ENCODE measurements around the gene TMEM178A.

The TMEM178A gene

DNA sequence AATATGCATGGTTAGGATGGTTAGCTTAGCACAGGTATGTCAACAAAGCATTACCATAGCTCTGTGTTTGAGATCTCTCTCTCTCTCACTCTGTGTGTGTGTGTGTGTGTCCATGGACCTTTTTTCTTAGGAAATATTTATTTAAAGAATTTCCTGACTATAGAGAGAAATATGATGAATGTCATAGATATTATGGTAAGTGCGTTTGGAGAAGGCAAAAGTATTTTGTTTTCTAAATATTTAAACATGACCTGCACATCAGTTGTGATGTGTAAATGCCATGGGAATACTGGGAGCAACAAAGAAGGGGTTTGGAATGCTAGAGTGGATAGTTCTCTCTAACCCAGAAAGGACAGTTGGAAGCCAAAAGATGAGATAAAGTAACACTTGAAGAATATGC is 3.9 kb upstream of the TMEM178A start:
- no peak for ATAC-seq
- peaks cover 22% of the 10 kb centered on the region for H3K27me3 Mint-ChIP-seq
- H3K9me3 Mint-ChIP-seq = no peaks in the 10 kb centered on the region

DNA sequence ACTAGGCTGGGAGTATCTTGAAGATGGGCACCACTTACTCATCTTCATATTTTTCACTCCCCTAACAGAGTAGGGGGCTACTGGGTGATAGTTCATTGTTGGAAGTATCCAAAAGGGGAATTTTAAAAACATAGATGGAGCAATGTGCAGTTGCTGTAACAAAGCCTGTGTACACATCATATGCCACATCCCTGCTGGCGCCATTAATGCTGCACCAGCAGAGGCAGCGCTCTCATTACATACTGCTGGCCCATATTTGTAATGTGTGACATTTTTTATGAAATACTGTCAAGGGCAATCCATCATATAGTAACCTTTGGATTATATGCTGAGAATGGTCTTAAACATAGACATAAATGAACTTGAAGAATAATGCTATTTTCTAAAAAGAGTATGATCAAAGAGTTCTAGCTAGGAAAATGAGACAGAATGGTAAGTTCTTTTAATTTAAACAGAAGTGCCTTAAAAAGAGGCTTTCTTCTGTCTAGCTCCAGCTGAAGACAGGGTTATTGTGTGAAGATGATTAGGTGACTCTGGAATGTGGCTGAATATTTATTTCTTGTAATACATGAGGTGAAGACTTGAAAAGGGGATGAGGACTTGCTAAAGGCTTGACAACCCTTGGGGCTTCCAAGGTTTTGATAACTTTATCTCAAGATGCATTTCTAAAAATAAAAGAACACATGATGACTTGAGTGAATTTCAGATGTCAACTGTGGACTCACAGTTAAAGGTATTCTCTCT is 2.4 kb upstream of the TMEM178A start:
- H3K9me3 Mint-ChIP-seq = no peaks in the 10 kb centered on the region
- no peaks in the 10 kb centered on the region for H3K36me3 Mint-ChIP-seq
- no peak for ATAC-seq
- no peak overlapping the region for H3K27ac Mint-ChIP-seq
- peaks cover 38% of the 10 kb centered on the region for H3K27me3 Mint-ChIP-seq
- no peak overlapping the region for H3K4me3 Mint-ChIP-seq
- peaks cover 21% of the 10 kb centered on the region for H3K4me1 Mint-ChIP-seq

More for the DNA sequence above, 3.9 kb upstream of the TMEM178A start:
- Mint-ChIP-seq H3K4me3 (no peak overlapping the region), H3K27ac (no peak overlapping the region), H3K36me3 (no peaks in the 10 kb centered on the region), H3K4me1 (peaks cover 16% of the 10 kb centered on the region)

DNA sequence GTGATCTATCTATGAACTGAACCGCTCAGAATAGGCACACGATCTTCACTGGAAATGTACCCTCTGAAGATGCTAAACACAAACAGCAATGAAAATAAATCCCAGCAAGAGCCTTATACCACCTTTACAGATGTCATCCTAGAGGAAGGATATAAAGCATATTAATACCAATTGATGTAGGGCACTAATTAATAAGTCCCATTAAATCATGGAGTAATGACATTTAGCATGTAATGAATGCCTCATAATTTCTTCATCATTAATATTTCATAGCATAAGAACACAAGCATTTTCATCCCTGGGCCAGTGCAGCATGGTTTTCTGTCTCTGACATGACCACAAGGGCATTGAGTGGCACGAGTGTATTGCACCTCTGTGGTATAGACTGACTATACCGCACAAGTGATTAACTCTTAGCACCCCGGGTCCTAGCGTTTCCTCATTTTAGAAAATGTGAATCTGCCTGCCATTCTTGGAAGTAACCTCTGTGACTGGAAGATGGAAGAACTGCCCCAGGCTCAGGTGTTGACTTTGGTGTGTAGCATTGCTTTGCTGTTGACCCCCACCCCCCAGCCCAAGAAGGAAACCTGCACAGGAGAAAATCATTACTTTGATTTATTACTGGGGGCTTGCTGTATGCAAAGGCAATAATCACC is 1.4 kb upstream of the TMEM178A start:
- Mint-ChIP-seq H3K4me1 (peaks cover 21% of the 10 kb centered on the region), H3K27me3 (peaks cover 48% of the 10 kb centered on the region), H3K4me3 (no peak overlapping the region), H3K27ac (no peak overlapping the region), H3K9me3 (no peaks in the 10 kb centered on the region), H3K36me3 (no peaks in the 10 kb centered on the region)
- ATAC-seq = no peak

DNA sequence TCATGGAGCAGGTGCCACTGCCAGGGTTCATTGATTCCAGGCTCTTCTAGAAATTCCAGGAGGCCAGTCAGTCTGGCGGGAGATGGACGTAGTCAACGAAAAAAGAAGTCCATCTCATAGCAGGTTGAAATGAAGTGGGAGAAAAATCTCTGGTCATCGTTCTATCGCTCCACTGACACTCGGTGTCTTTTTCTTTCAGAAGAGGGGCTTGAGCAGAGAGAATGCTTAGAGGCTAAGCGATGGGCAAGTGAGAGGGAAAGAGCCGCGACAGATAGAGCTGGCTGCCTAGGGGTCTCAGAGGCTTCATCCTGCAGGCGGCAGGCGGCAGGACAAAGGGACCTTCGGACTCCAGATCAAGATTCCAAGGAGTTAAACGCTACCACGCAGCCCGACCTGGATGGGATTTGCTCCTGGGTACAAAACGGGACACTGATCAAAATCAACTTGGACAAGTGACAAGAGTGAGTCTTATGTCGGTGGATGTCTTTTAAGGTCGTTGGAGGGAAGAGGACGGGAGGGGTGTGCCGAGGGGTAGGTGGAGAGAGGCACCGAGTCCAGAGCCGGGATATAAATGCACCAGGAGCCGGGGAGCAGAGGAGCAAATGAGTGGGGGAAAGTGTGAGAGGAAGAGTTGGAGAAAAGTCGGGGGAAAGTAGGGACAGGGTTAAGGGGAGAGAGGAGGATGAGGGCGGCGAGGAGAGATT is 677 bp upstream of the TMEM178A start:
- no peak overlapping the region for H3K27ac Mint-ChIP-seq
- no peaks in the 10 kb centered on the region for H3K9me3 Mint-ChIP-seq
- peaks cover 54% of the 10 kb centered on the region for H3K27me3 Mint-ChIP-seq
- ATAC-seq = no peak
- peak overlapping the region; percentile 67 for H3K4me3 Mint-ChIP-seq
- H3K36me3 Mint-ChIP-seq = no peaks in the 10 kb centered on the region
- H3K4me1 Mint-ChIP-seq = peaks cover 21% of the 10 kb centered on the region

DNA sequence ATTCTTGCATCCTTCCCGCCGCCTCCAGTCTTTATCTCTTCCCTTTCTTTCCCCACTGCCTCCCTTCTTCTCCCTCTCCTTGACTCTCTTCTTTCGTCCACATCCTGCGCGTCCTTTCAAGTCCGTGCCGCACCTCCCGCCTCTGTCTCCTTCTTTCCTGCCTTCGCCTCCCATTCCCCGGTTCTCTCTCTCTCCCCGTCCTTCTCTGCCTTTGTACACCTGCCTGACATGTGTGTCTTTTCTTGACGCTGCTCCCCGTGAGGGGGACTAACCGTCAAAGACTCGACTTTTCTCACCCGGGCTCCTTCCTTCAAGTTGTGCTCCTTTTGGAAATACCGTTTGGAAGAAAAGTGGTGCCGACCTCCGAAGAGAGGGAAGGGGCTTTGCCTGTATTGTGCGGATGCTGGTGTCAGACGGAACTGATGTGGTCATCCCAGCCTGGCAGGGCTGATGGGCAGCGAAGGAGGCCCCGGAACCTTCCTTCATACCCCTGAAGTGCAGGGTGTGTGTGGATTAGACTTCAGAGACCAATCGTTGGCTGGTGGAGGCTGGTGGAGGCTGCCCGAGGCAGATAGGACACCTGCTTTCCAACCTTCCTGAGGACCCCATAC is 879 bp downstream of the TMEM178A start:
- Mint-ChIP-seq H3K9me3 (no peaks in the 10 kb centered on the region), H3K27me3 (peaks cover 62% of the 10 kb centered on the region), H3K4me1 (peaks cover 21% of the 10 kb centered on the region), H3K36me3 (no peaks in the 10 kb centered on the region), H3K4me3 (peak overlapping the region; percentile 76), H3K27ac (no peak overlapping the region)
- ATAC-seq = no peak

DNA sequence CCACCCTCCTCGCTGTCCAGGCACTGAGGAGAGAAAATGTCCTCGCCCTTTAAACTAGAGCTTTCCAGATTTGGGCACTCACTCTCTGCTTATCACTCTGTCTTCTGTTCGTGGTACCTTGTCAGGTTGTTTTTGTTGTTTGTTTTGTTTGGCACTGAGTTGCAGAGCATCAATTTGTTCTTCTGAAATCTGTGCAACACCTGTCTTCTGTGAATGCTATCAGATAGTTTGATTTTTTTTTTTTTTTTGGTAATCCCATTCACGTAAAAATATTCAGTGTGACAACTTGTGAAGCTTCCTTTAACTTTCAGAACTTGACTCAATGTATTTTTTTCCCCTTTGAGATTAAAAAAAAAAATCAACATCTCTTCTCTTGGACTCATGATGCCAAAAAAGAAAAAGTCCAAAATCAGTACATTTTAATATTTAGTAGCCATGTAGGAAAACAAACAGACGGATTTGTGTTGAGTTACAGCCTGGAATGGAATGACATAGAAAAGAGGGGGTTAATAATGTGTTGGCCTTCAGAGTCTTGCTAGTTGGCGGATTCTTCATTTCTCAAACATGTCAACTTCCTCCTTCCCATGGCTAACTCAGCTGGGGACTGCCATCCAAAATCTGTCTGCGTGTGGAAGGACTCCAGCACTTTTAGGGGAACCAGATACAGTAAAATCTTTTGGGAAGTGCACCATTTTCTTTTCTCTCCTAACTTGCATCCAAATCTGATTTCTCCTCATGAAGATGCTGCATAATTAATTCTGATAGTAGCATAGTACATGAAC is 1.6 kb downstream of the TMEM178A start:
- Mint-ChIP-seq H3K27ac (no peak overlapping the region), H3K4me1 (peaks cover 21% of the 10 kb centered on the region), H3K4me3 (no peak overlapping the region), H3K27me3 (peaks cover 68% of the 10 kb centered on the region), H3K36me3 (no peaks in the 10 kb centered on the region), H3K9me3 (no peaks in the 10 kb centered on the region)
- no peak for ATAC-seq

DNA sequence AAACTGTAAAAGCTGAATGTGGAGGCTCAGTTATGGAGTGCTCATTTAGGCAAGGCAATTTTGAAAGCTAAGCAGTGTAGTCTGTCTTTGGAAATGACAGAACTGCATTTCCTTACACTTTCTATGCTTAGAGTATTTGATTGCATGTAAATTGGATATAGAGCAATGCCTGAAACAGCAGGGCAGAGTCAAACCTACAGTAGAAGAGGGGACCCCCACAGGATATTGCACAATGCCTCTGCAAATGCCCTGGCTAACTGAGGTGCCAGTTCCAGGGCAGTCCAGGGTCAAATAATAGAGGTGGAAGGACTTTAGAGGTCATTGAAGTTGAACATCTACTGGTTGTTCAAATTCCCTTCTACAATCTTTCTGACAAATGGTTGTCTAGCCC is 2.2 kb downstream of the TMEM178A start:
- H3K27me3 Mint-ChIP-seq = peaks cover 73% of the 10 kb centered on the region
- ATAC-seq = no peak
- peaks cover 21% of the 10 kb centered on the region for H3K4me1 Mint-ChIP-seq
- no peak overlapping the region for H3K4me3 Mint-ChIP-seq
- H3K27ac Mint-ChIP-seq = no peak overlapping the region
- H3K36me3 Mint-ChIP-seq = no peaks in the 10 kb centered on the region
- H3K9me3 Mint-ChIP-seq = no peaks in the 10 kb centered on the region

DNA sequence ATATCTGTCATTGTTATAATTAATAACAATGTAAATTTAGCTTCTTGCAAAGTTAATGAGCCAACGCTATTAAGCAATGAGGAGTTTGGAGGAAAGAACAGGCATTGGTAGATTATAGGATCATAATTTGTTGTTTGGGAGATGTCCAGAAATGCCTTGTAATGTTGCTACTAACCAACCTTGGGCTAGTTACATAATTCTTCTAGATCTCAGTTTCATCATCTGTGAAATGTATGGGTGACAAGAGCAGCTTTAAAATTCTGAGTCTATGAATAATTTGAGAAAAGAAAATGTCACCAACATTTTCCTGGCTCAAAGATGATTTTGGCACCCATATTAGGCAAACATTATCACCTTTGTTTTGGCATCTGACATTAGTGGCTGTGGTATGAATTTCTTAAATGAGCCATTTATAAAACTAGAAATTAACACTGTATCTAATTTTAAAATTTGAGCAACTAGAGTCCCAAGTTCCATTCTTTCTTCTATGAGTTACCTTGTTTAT is 2.9 kb downstream of the TMEM178A start:
- no peaks in the 10 kb centered on the region for H3K36me3 Mint-ChIP-seq
- H3K4me3 Mint-ChIP-seq = no peak overlapping the region
- H3K27ac Mint-ChIP-seq = no peak overlapping the region
- H3K27me3 Mint-ChIP-seq = peaks cover 76% of the 10 kb centered on the region
- H3K9me3 Mint-ChIP-seq = no peaks in the 10 kb centered on the region
- peaks cover 21% of the 10 kb centered on the region for H3K4me1 Mint-ChIP-seq
- no peak for ATAC-seq

DNA sequence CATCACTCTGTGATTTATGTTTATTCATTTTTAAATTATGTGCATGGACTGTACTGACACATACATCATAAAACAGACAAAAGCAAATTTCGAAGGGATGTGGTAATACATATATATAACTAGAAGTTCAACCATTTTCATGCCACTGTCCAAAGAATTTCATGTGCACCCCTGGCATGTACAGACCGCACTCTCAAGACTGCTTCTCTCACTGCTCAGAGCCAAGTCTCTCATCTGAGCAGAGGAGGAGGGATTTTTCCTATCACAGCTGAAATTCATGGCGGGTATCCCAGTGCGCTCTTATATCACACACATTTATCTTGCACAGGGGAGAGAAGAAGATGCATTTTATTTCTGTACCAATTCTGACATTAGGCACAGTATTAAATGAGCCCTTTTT is 5.9 kb downstream of the TMEM178A start:
- no peak overlapping the region for H3K27ac Mint-ChIP-seq
- peaks cover 8% of the 10 kb centered on the region for H3K4me1 Mint-ChIP-seq
- no peak overlapping the region for H3K4me3 Mint-ChIP-seq
- H3K36me3 Mint-ChIP-seq = no peaks in the 10 kb centered on the region
- peaks cover 61% of the 10 kb centered on the region for H3K27me3 Mint-ChIP-seq
- no peak for ATAC-seq
- H3K9me3 Mint-ChIP-seq = no peaks in the 10 kb centered on the region

DNA sequence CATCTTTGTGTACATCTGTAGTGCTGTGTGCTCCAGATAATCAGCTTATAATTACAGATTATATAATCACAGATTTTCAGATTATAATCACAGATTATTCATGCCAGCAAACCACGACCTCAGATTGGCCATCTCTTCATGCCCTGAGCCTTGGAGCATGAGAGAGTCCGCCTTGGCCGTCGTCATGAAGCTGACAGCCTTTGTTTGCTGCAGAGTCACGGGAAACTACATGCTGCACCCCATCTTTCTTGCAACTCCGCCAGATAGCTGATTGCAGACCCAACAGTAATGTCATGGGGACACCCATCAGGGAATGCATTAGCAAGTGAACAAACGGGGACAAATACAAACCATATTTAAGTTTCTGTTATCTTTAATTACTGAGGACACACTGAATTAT is 7.3 kb downstream of the TMEM178A start:
- H3K36me3 Mint-ChIP-seq = no peaks in the 10 kb centered on the region
- H3K4me1 Mint-ChIP-seq = no peaks in the 10 kb centered on the region
- peaks cover 2% of the 10 kb centered on the region for H3K9me3 Mint-ChIP-seq
- H3K27ac Mint-ChIP-seq = no peak overlapping the region
- peaks cover 47% of the 10 kb centered on the region for H3K27me3 Mint-ChIP-seq
- no peak for ATAC-seq
- H3K4me3 Mint-ChIP-seq = no peak overlapping the region

DNA sequence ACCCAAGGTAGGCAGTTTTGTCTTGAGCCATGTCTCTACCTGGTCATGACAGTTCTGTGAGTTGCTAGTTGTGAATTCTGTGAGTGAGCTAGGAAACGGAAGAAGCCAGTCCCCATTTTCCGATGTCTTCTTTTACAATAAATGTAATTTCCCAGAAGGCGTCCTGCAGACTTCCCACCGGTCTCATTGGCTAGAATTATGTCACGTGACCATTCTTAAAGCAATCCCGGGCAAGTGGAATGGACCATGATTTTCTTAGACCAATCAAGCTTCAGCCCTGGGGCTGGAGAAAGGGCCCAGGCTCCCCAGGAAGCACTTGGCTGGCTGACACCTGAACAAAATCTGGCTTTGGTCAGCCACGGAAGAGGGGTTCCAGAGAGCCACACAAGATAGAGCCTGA is 10.6 kb downstream of the TMEM178A start:
- Mint-ChIP-seq H3K4me1 (no peaks in the 10 kb centered on the region), H3K4me3 (no peak overlapping the region), H3K27ac (no peak overlapping the region), H3K27me3 (peaks cover 22% of the 10 kb centered on the region), H3K9me3 (peaks cover 2% of the 10 kb centered on the region), H3K36me3 (no peaks in the 10 kb centered on the region)
- ATAC-seq = no peak

DNA sequence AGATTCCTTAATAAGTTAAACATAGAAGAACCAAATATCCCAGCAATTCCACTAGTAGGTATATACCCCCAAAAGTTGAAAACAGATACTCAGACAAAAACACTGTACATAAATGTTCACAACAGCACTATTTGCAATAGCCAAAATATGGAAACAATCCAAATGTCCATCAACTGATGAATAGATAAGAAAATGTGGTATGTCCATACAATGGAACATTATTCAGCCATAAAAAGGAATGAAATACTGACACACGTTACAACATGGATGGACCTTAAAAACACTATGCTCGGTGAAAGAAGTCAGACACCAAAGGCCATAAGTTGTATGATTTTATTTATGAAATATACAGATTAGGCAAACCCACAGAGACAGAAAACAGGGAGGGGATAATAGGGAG is 12.5 kb downstream of the TMEM178A start:
- H3K4me1 Mint-ChIP-seq = no peaks in the 10 kb centered on the region

DNA sequence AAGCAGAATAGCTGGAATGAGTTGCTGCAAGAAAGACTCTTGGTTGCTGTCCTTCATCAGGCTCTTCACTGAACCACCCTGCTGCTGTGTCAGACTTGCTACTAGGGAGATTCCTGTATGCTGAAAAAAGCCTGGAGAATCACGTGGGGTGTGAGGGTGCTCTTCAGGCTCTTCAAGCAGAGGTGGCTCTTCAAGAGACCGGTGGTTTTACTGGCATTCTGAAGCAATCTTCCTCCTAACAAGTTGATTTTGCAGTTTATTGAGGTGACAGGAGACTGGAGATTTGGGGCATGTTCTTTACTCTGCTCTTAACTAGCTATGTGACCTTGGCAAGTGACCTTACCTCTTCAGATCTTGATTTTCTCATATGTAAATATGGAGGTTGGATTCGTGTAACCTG is 14.1 kb downstream of the TMEM178A start:
- Mint-ChIP-seq H3K4me1 (no peaks in the 10 kb centered on the region), H3K27ac (no peak overlapping the region), H3K4me3 (no peak overlapping the region), H3K9me3 (peaks cover 2% of the 10 kb centered on the region), H3K36me3 (no peaks in the 10 kb centered on the region), H3K27me3 (peaks cover 9% of the 10 kb centered on the region)
- no peak for ATAC-seq

More for the DNA sequence above, 12.5 kb downstream of the TMEM178A start:
- no peak overlapping the region for H3K4me3 Mint-ChIP-seq
- peaks cover 9% of the 10 kb centered on the region for H3K27me3 Mint-ChIP-seq
- H3K9me3 Mint-ChIP-seq = peaks cover 2% of the 10 kb centered on the region
- no peak for ATAC-seq
- H3K36me3 Mint-ChIP-seq = no peaks in the 10 kb centered on the region
- no peak overlapping the region for H3K27ac Mint-ChIP-seq

DNA sequence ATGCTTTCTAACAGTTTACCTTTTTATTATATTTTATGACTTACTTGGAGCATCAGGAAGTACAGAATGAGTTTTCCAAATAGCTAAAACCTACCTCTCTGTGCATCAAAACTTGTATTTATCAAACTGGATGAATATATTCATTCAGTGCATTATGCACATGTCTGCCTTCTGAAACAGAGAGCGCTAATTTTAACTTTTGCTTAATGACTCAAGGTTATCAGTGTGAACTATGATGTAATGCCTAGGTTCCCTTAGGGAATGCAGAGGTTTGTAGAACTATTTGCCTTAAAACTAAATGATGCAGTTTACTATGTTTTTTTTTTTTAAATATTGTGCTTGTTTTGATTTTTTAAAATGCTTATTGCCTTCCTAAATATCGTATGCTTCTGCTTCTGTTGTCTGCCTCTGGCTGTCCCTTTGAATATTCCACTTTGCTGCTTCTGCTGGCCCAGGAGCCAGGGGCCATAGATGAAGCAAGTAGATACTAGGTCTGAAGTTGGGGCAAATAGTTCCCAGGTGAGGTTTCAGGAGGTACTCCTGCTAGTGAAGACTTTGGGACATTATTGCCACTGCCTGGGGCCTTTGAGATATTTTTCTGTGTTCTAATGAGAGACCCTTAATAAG is 16.5 kb downstream of the TMEM178A start:
- Mint-ChIP-seq H3K27ac (no peak overlapping the region), H3K36me3 (no peaks in the 10 kb centered on the region), H3K4me1 (no peaks in the 10 kb centered on the region), H3K9me3 (peaks cover 2% of the 10 kb centered on the region), H3K4me3 (no peak overlapping the region), H3K27me3 (peaks cover 33% of the 10 kb centered on the region)
- ATAC-seq = no peak

All from stimulated activated memory B cell treated with anti-CD40 and anti-IgM and Interleukin-4, amounts not matched to agents 10 μg/mL and 1 μg/mL and 100 μg/mL, for 72 hours (primary cell).